Mucosa of stomach (tissue), 1 donor: ENCODE results near the gene KRTAP12-3.
"Not testable (repeated sequence)": the region's sequence is repeated elsewhere in the genome, so short reads cannot be mapped to it uniquely, and the experiment has no call there.

Source experiments
- H3K27me3 ChIP-seq: one replicate; pipeline ENCODE4 v1.7.0; 2013; ENCODE audit warnings: mild to moderate bottlenecking, low read length; ENCODE audit not compliant: control insufficient read depth, insufficient read depth
- H3K36me3 ChIP-seq: one replicate; pipeline ENCODE4 v1.7.0; 2013; ENCODE audit warnings: low read length; ENCODE audit not compliant: control insufficient read depth, insufficient read depth
- H3K4me1 ChIP-seq: one replicate; pipeline ENCODE4 v1.7.0; 2013; ENCODE audit warnings: mild to moderate bottlenecking, low read length; ENCODE audit not compliant: control insufficient read depth, insufficient read depth
- H3K4me3 ChIP-seq: one replicate; pipeline ENCODE4 v1.7.0; 2013; ENCODE audit warnings: low read length
- H3K9ac ChIP-seq: one replicate; pipeline ENCODE4 v1.7.0; 2013; ENCODE audit warnings: mild to moderate bottlenecking, low read length, moderate library complexity
- H3K9me3 ChIP-seq: one replicate; pipeline ENCODE4 v1.7.0; 2013; ENCODE audit warnings: mild to moderate bottlenecking, low read length, moderate library complexity; ENCODE audit not compliant: control insufficient read depth
- donor health status: Pancreatic carcinoma.

KRTAP12-3 gene, protein sequence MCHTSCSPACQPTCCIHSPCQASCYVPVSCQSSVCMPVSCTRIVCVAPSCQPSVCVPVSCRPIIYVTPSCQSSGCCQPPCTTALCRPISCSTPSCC

DNA sequence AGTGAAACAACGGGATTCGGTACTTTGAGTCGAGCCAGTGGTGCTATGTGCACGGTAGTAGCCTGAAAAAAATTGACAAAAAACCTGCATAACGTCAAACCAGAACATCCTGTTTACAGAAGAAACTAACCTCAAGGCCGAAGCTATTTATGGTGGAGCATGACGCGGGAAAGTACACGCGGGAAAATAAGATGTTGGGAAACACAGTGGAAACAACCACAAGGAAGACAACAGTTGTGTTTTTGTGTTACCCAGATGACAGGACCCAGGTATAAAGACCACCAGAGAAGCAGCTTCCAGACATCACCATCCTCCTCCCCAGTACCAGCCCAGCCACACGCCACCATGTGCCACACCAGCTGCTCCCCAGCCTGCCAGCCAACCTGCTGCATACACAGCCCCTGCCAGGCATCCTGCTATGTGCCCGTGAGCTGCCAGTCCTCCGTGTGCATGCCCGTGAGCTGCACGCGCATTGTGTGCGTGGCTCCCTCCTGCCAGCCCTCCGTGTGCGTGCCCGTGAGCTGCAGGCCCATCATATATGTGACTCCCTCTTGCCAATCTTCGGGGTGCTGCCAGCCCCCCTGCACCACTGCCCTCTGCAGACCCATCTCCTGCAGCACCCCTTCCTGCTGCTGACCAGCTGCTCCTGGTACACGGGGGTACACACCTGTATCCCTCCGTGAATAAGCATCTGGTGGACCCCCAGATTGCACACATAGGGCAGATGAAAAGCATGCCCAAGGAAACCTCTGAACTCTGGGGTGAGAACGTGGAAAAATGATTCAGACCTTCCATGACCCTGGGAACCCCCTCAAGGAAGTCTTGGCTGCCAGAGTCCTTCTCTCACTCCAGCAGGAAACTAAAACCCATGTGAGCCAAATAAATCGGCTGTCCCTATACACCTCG is at the start of gene KRTAP12-3:
Gene KRTAP12-3 (plus strand): TSS at position 298 of the 906 bp plus-strand sequence. CDS start 48 bp downstream, at position 346.
- Histone ChIP-seq H3K36me3 (no peaks in the 10 kb centered on the region), H3K27me3 (peaks cover 10% of the 10 kb centered on the region), H3K9me3 (no peaks in the 10 kb centered on the region), H3K4me3 (no peak within 1 kb of the TSS), H3K9ac (no peak within 1 kb of the TSS), H3K4me1 (no peaks in the 10 kb centered on the region)

DNA sequence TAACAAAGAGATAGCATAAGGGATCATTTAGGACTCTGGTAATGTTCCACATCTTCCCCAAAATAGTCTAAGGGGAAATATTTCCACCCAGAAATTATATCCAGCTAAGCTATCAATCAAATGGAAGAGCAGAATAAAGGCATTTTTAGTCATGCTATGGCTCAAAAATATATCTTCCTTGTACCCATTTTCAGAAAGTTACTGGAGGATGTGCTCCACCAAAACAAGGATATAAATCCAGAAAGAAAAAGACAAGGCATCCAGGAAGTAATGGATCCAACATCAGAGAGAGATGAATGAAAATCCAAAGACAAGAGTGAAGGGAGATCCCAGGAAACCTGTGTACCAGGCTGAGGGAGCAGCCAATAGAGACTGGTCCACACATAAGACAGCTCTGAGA is 48.5 kb upstream of the KRTAP12-3 start:
- H3K27me3 ChIP-seq: no peaks in the 10 kb centered on the region
- no peak overlapping the region for H3K4me3 ChIP-seq
- no peaks in the 10 kb centered on the region for H3K4me1 ChIP-seq
- no peak overlapping the region for H3K9ac ChIP-seq
- H3K36me3 ChIP-seq: no peaks in the 10 kb centered on the region
- no peaks in the 10 kb centered on the region for H3K9me3 ChIP-seq

DNA sequence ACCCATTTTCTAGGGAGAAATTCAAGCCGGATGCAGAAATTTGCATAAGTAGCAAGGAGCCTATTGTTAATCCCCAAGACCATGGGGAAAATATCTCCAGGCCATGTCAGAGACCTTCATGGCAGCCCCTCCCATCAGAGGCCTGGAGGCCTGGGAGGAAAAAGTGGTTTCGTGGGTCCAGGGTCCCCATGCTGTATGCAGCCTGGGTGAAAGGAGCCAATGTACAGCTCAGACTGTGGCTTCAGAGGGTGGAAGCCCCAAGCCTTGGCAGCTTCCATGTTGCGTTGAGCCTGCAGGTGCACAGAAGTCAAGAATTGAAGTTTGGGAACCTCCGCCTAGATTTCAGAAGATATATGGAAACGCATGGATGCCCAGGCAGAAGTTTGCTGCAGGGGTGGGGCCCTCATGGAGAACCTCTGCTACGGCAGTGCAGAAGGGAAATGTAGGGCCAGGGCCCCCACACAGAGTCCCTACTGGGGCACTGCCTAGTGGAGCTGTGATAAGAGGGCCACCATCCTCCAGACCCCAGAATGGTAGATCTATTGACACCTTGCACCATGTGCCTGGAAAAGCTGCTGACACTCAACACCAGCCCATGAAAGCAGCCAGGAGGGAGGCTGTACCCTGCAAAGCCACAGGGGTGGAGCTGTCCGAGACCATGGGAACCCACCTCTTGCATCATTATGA is 47.4 kb upstream of the KRTAP12-3 start:
- H3K36me3 ChIP-seq, H3K4me1 ChIP-seq, H3K9ac ChIP-seq, H3K4me3 ChIP-seq, H3K27me3 ChIP-seq, H3K9me3 ChIP-seq: not testable (repeated sequence)

DNA sequence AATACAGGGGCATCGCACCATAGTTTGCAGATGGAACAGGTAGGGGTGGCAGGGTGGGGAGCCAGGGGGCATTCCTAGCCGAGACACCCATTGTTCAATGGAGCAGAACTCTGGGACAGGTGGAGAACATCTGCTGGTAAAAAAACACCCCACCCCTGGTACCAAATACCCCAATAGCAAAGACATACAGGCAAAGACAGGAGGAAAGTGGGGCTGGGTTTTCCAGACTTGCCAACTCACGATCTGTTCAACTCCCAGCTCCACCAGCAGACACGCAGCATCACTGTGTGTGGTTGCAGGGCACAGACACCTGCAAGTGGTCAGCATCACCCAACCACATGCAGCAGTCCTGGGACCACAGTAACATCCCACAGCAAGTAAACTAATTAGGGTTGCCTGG is 46.2 kb upstream of the KRTAP12-3 start:
- no peaks in the 10 kb centered on the region for H3K36me3 ChIP-seq
- no peak overlapping the region for H3K4me3 ChIP-seq
- H3K27me3 ChIP-seq: no peaks in the 10 kb centered on the region
- H3K9me3 ChIP-seq: no peaks in the 10 kb centered on the region
- no peak overlapping the region for H3K9ac ChIP-seq
- H3K4me1 ChIP-seq: no peaks in the 10 kb centered on the region

DNA sequence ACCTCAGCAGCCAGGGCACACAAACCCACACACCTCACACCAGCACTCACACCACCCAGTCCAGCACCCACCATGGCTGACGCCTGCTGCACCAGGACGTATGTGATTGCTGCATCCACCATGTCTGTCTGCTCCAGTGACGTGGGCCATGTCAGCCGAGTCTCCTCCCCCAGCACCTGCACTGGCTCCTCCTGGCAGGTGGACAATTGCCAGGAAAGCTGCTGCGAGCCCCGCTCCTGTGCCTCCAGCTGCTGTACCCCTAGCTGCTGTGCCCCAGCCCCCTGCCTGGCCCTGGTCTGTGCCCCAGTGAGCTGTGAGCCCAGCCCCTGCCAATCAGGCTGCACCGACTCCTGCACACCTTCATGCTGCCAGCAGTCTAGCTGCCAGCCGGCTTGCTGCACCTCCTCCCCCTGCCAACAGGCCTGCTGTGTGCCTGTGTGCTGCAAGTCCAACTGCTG is 45.7 kb upstream of the KRTAP12-3 start, which contains the start of gene KRTAP10-8:
Gene KRTAP10-8 (plus strand): TSS at position 51 of the 458 bp plus-strand sequence. CDS start 22 bp downstream, at position 73.
- Histone ChIP-seq H3K36me3 (no peaks in the 10 kb centered on the region), H3K4me3 (no peak within 1 kb of the TSS), H3K27me3 (no peaks in the 10 kb centered on the region), H3K4me1 (no peaks in the 10 kb centered on the region), H3K9me3 (no peaks in the 10 kb centered on the region), H3K9ac (no peak within 1 kb of the TSS)

DNA sequence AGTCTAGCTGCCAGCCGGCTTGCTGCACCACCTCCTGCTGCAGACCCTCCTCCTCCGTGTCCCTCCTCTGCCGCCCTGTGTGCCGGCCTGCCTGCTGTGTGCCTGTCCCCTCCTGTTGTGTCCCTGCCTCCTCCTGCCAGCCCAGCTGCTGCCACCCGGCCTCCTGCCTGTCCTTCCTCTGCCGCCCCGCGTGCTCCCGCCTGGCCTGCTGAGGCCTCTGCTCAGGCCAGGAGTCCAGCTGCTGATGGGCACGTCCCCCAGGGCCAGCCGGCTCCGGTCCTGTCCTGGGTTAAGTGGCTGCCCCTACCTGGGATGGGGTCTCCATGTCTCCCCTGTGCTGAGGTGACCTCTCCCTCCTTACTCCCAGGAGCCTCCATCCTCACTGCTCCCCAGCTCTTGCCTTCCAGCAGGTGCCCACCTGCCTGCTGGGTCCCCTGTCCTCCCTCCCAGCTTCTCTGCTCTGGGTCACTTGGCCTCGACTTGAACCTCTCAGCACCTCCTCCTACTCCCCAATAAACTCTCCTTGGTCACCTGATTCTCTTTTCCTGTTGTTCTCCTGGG is 45.0 kb upstream of the KRTAP12-3 start:
- no peaks in the 10 kb centered on the region for H3K9me3 ChIP-seq
- no peaks in the 10 kb centered on the region for H3K4me1 ChIP-seq
- no peak overlapping the region for H3K9ac ChIP-seq
- no peak overlapping the region for H3K4me3 ChIP-seq
- no peaks in the 10 kb centered on the region for H3K36me3 ChIP-seq
- H3K27me3 ChIP-seq: no peaks in the 10 kb centered on the region

DNA sequence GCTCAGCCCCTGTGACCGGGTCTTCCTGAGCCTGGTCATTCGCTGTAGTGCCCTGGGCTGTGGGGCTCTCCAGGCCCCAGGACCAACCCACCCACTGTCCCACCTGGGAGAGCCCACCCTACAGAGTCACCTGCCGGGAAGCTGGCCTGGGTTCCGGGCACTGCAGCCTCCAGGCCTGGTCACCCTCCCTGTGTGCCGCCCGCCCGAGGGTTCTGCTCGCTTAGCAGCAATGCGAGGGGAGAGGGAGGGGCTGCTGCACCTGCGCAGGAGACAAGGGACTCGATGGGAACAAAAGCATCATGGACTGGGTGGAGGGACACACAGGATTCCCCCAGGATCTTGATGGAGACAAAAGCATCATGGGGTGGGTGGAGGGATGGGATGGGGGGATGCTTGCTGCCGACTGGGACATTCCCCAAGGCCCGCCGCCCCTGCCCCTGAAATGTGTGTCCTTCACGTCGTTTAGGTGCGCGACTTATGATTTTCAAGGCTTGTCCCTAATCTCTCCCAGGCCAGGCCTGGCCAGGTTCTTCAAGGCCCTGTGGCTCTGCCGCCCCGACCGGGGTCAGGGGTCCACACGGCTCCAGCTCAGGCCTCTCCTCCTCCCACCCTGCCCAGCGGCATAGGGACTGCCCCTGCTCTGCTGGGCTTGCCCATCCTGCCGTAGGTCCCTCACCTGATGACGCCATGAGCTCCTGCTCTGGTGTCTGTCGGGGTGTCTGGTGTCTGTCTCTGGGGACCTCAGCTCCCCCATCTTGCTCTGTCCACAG is 44.2 kb upstream of the KRTAP12-3 start:
- no peaks in the 10 kb centered on the region for H3K27me3 ChIP-seq
- H3K4me1 ChIP-seq: no peaks in the 10 kb centered on the region
- no peaks in the 10 kb centered on the region for H3K9me3 ChIP-seq
- no peak overlapping the region for H3K4me3 ChIP-seq
- no peak overlapping the region for H3K9ac ChIP-seq
- H3K36me3 ChIP-seq: no peaks in the 10 kb centered on the region

DNA sequence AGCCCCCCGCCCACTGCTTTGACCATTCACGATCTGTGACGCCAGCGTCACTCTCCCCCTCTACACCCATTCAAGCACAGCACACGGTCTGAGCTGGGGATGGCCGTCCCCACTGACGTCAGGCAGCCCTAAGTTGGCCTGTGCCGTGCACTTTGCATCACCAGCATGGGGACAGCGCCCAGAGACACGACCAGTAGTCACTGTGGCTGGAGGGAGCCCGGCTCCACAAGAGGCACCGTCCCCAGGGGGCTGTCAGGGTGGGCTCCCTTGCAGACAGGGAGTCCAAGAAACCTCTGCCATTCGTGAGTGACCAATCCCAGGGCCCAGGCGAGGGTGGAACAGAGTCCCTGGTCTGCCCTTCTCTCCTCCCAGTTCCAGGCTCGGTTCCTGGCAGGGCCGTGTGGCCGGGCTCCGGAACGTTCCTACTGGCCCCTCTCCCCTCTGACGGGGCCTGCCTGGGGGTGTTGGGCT is 43.5 kb upstream of the KRTAP12-3 start:
- Histone ChIP-seq H3K36me3 (no peaks in the 10 kb centered on the region), H3K9me3 (no peaks in the 10 kb centered on the region), H3K9ac (no peak overlapping the region), H3K4me3 (no peak overlapping the region), H3K4me1 (no peaks in the 10 kb centered on the region), H3K27me3 (no peaks in the 10 kb centered on the region)

DNA sequence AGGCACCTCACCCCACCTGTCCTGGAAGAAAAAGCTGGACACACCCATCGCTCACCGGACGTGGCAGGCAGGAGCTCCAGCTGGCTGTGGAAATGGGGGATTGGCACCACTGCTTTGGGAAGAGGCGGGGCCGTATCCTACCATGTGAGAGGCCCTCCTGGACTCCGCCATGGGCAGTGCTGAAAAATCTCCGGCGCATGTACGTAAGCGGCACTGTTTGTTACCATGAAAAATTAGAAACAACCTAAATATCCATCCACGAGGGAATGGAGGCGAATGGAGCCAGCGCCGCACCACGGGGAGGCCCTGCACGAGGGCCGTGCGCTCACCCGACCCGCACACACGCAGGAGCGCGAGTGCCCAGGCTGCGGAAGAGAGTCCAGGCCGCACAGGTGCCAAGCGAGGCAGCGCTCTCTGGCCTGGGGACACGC is 42.8 kb upstream of the KRTAP12-3 start:
- Histone ChIP-seq H3K27me3 (no peaks in the 10 kb centered on the region), H3K36me3 (no peaks in the 10 kb centered on the region), H3K9me3 (no peaks in the 10 kb centered on the region), H3K9ac (no peak overlapping the region), H3K4me3 (no peak overlapping the region), H3K4me1 (no peaks in the 10 kb centered on the region)

DNA sequence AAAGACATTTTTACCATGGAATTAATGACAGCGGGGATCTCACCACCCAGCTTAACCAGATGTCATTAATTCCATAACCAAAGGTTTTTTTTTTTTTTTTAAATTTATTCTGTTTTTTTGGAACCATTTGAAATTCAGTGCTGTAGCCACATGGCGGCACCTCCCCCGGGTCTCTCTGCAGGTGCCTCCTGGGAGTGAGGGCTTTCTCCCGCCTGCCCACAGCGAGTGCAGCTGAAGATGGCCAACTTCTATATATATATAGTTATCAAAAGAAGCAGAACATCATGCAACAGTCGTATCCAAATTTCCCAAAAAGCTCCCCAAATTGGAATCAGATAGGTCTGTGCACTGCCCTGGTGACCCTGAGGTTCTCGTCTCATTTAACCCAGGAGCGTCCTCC is 42.3 kb upstream of the KRTAP12-3 start:
- no peaks in the 10 kb centered on the region for H3K4me1 ChIP-seq
- no peaks in the 10 kb centered on the region for H3K9me3 ChIP-seq
- no peaks in the 10 kb centered on the region for H3K36me3 ChIP-seq
- H3K27me3 ChIP-seq: no peaks in the 10 kb centered on the region
- H3K9ac ChIP-seq: no peak overlapping the region
- H3K4me3 ChIP-seq: no peak overlapping the region

DNA sequence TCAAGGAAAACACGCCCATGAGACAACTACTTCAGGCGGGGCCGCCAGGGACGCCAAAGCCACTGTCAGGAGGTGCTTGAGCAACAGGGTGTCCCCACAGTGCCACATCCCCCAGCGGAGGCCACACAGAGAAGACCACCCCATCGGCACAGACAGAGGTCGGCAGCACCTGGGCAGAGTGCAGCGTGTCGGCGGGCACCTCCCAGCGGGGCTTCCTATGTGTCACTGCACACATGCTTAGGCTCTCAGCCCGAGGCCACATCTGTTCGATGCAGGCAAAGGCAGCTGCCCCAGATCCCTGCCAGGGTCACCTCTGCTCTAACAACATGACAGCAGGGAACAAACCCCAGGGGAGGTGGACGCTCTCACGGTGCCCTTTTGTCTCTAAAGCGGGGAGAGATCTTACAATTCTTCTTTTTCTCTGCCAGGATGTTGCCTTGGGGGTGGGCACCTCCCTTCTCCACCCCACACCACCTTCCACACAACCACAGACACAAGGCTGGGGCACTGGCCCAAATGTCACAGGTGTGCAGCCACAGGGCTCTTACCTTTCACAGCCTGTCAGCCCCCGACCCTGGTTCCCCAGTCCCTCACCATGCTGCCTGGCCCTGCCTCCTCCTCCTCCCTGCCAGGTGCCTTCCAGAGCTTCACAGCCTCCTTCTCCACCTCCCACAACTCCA is 41.7 kb upstream of the KRTAP12-3 start:
- no peak overlapping the region for H3K9ac ChIP-seq
- H3K4me3 ChIP-seq: no peak overlapping the region
- H3K9me3 ChIP-seq: no peaks in the 10 kb centered on the region
- no peaks in the 10 kb centered on the region for H3K36me3 ChIP-seq
- no peaks in the 10 kb centered on the region for H3K4me1 ChIP-seq
- H3K27me3 ChIP-seq: no peaks in the 10 kb centered on the region
